Umbilical cord (tissue), 2 donors: ENCODE results near the gene PIAS4. TPM values are rescaled to one million over a fixed set of nuclear protein-coding genes. Genes with fewer than 3 reads are reported as not detected.
"Not testable (repeated sequence)": the region's sequence is repeated elsewhere in the genome, so short reads cannot be mapped to it uniquely, and the experiment has no call there.

Source experiments
- DNase-seq: peaks from one replicate; pipeline ENCODE4 v3.0.0-alpha.2; 2015; ENCODE audit warnings: low spot score
- total RNA-seq: library from RNA; depleted of rRNA; stranded (reverse); fragments of >200 nt; gene quantifications from one replicate; pipeline ENCODE4 v1.2.3, GENCODE V29; 2014; ENCODE audit warnings: low replicate concordance; ENCODE audit not compliant: insufficient read depth

The PIAS4 gene, protein sequence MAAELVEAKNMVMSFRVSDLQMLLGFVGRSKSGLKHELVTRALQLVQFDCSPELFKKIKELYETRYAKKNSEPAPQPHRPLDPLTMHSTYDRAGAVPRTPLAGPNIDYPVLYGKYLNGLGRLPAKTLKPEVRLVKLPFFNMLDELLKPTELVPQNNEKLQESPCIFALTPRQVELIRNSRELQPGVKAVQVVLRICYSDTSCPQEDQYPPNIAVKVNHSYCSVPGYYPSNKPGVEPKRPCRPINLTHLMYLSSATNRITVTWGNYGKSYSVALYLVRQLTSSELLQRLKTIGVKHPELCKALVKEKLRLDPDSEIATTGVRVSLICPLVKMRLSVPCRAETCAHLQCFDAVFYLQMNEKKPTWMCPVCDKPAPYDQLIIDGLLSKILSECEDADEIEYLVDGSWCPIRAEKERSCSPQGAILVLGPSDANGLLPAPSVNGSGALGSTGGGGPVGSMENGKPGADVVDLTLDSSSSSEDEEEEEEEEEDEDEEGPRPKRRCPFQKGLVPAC
- 11.6 TPM for total RNA-seq

- DNase-seq, result peak; percentile 98
Measured at GRCh38 chr19:4007021-4007835, at the start of gene PIAS4. Gene PIAS4 (plus strand): TSS chr19:4007736. CDS start chr19:4007761, 25 bp downstream.

DNA sequence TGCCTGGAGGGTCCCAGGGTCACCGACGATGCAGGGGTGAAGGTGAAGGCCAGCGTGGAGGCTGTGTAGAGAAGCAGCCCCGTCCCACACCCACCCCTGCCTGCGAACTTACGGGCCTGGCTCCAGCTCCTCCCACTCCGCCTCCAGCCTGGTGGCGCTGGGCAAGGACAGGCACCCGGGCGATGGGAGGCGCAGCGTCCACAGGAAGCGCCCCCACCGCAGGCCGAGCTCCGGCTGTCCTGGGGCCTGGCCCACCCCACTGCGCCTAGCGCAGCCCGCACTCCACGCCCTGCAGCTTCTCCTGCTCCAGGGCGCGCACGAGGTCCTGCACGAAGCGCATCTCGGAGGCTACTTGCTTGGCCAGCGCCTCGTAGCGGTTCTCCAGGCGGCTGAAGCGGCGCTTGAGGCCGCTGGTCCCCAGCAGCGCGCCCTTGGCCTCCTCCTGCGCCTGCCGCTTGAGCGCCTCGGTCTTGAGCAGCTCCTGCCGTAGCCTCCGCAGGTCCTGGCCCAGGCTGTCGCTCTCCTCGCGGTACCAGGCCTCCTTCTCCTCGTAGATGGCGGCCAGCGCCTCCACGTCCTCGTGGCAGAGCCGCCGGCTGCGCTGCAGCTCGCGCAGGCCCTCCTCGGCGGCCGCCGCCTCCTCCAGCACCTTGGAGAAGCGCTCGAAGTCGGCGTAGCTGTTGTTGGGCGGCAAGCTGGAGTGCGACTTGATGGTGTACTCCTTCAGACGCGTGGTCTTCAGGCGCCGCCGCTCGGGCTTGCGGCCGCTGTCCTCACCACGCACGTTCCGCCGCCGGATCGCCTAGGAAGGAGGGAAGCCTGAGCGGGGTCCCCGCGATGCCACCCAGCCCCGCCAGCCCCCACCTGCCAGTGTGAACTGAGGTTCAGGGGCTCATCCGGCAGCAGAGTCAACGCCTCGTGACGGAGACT is 48.4 kb upstream of the PIAS4 start:
- DNase-seq, result no peak

GRCh38 chr19:3959766-3960131 is 47.8 kb upstream of the PIAS4 start:
- DNase-seq, result no peak

DNA sequence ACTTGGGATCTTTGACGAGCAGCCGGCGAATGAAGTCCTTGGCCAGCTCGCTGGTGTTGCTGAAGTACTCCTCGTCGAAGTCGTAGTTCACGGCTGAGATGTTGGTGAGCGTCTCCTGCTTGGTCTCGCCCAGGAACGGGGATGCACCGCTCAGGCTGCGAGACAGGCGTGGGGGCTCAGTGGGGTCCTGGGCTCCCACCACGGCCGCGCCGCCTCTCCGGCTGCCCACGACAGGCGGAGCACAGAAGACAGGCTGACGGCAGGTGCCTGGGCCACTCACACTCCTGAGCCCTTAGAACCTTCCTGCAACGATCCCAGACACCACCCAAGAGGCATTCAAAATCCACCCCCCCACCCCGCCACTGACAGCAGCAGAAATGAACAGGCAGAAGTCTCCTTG is 46.5 kb upstream of the PIAS4 start:
- no peak for DNase-seq

DNA sequence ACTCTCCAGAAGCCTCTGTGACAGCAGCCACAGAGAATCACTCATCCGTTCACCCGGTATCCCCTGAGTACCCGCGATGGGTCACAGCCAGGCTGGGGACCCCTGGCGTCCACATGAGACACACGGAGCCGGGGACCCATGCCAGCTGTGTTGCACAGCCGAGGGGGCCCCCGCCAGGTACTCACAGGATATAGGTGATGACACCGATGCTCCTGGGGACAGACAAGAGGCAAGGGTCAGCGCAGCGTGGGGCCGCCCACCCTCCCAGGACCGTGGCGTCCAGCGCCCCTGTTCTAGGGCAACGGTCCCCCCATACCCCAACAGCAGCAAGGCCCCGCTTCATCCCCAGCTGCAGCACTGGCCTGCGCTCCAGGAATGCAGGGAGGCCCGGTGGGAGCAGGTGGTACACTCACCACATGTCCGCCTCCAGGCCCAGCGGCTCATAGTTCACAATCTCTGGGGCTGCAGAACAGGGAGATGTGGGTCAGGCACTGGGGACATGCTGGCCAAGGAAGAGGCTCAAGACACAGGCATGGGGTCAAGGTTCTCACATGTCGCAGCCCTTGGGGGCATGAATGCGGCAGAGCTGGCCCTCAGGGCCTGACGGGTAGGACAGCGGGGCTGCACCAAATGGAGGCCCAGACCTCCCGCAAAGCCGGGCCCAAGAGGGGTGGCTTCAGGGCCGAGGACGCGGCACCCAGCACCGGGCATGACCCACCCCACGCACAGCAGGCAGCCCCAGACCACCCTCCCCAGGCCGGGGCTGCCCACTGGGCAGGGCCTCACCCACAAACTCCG is 43.9 kb upstream of the PIAS4 start:
- no peak for DNase-seq

- no peak for DNase-seq
Measured at GRCh38 chr19:3964256-3965194, 43.0 kb upstream of the PIAS4 start.

- DNase-seq, result no peak
Measured at GRCh38 chr19:3966051-3967017, 41.2 kb upstream of the PIAS4 start.

DNA sequence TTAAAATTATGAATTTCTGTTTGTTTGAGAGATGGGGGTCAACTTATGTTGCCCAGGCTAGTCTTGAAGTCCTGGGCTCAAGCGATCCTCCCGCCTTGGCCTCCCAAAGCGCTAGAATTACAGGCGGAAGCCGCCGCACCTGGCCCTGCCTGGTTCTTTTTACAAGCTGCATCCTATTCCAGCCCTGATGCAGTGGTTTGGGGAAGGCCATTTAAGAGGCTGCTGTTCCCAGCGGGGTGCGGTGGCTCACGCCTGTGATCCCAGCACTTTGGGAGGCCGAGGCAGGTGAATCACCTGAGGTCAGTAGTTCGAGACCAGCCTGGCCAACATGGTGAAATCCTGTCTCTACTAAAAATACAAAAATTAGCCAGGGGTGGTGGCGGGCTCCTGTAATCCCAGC is 39.6 kb upstream of the PIAS4 start:
- DNase-seq, result not testable (repeated sequence)

- DNase-seq, result peak; percentile 99
Measured at GRCh38 chr19:3968556-3969434, 38.7 kb upstream of the PIAS4 start.

GRCh38 chr19:3969435-3970312 is 37.9 kb upstream of the PIAS4 start:
- peak; percentile 53 for DNase-seq

- DNase-seq, result no peak
Measured at GRCh38 chr19:3970313-3970807, 37.2 kb upstream of the PIAS4 start.

- peak; percentile 99 for DNase-seq
Measured at GRCh38 chr19:3970808-3971598, 36.5 kb upstream of the PIAS4 start, which contains the start of gene DAPK3. Gene DAPK3 (minus strand): TSS chr19:3971099. CDS start chr19:3969735, 1,364 bp downstream.

DNA sequence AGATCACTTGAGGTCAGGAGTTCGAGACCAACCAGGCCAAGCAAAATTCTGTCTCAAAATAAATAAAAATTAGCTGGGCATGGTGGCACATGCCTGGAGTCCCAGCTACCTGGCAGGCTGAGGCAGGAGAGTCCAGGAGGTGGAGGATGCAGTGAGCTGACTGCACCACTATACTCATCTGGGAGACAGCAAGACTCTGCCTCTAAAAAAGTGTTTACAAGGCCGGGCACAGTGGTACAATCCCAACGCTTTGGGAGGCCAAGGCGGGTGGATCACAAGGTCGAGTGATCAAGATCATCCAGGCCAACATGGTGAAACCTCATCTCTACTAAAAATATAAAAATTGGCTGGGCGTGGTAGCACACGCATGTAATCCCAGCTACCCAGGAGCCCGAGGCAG is 32.4 kb upstream of the PIAS4 start:
- no peak for DNase-seq

- DNase-seq, result no peak
Measured at GRCh38 chr19:3975637-3976087, 31.9 kb upstream of the PIAS4 start.
